NT2/D1 (cell line): ENCODE results near the gene CCNJL.

Experiments used
- DNase-seq: peaks from one replicate; pipeline ENCODE4 v3.0.0-alpha.2; 2011; ENCODE audit warnings: low read depth, low spot score
- H3K27me3 ChIP-seq: 2 replicates; pipeline ENCODE4 v1.6.0; 2011; ENCODE audit warnings: mild to moderate bottlenecking; ENCODE audit not compliant: insufficient read length, insufficient read depth
- H3K36me3 ChIP-seq: 2 replicates; pipeline ENCODE4 v1.6.1; 2011; ENCODE audit warnings: mild to moderate bottlenecking, low read length, mixed read lengths; ENCODE audit not compliant: insufficient read depth, insufficient read length
- H3K4me1 ChIP-seq: 2 replicates; pipeline ENCODE4 v1.5.1; 2011; ENCODE audit not compliant: insufficient read depth, insufficient read length
- H3K4me3 ChIP-seq: 2 replicates; pipeline ENCODE4 v1.5.1; 2011; ENCODE audit warnings: low read depth; ENCODE audit not compliant: insufficient read length
- H3K9ac ChIP-seq: 2 replicates; pipeline ENCODE4 v1.6.0; 2011; ENCODE audit warnings: low read depth; ENCODE audit not compliant: insufficient read length
- H3K9me3 ChIP-seq: 2 replicates; pipeline ENCODE4 v1.5.1; 2011; ENCODE audit warnings: mild to moderate bottlenecking, low read length; ENCODE audit not compliant: insufficient read depth
- SUZ12 ChIP-seq: IDR thresholded peaks from 2 replicates; pipeline ENCODE4 v1.6.1; 2011; ENCODE audit not compliant: insufficient read length, insufficient read depth; ENCODE audit errors: extremely low read depth
- YY1 ChIP-seq: IDR thresholded peaks from 2 replicates; pipeline ENCODE4 v1.6.1; 2011; ENCODE audit not compliant: insufficient read length, insufficient read depth
- ZNF274 ChIP-seq: IDR thresholded peaks from 2 replicates; pipeline ENCODE4 v1.6.1; 2011; ENCODE audit warnings: mild to moderate bottlenecking, low read depth, low read length

The CCNJL gene

DNA sequence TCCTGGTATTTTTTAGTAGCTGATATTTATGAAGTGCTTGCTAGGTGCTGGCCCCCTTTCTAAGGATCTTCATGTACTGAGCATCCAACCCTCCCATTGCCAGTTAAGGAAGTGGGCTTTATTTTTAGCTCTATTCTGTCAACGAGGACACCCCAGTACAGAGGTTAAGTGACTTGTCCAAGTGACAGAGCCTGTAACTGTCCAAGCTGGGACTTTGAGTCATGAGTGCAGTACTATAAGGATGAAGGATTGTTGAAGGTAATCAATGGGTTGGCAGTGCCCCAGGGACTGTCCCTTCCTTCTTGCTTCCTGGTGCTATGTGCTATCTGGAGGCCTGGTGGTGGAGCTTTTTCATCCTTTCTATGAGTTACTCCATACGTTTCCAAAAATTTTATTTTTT, 101.0 kb downstream of the CCNJL start:
- H3K4me1 ChIP-seq: no peaks in the 10 kb centered on the region
- no peak for DNase-seq
- no peaks in the 10 kb centered on the region for H3K27me3 ChIP-seq
- no peaks in the 10 kb centered on the region for H3K36me3 ChIP-seq
- no peak overlapping the region for H3K4me3 ChIP-seq
- no peak for TF ChIP-seq ZNF274
- no peak overlapping the region for H3K9ac ChIP-seq
- no peaks in the 10 kb centered on the region for H3K9me3 ChIP-seq

DNA sequence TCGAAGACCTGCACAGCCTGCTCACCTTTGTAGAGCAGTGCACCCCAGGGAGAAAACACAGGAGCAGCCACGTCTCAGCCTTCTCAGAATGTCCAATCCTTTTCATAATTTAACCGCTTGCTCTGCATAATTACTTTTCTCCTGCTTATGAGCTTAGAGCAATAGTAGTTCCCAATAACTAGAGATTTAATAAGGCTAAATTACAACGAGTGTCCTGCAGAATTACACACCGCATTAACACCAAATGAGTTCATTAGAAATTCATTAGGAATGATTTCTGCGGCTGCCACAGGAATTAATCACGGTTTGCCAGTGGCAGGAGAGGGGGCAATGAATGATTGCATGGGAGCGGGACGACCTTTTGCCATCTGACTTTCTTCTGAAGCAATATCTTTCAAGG, 101.8 kb downstream of the CCNJL start:
- TF ChIP-seq ZNF274: no peak
- TF ChIP-seq SUZ12: no peak
- no peak for TF ChIP-seq YY1
- no peaks in the 10 kb centered on the region for H3K4me1 ChIP-seq
- H3K4me3 ChIP-seq: no peak overlapping the region
- no peak for DNase-seq
- H3K36me3 ChIP-seq: no peaks in the 10 kb centered on the region
- H3K9me3 ChIP-seq: no peaks in the 10 kb centered on the region
- H3K9ac ChIP-seq: no peak overlapping the region
- no peaks in the 10 kb centered on the region for H3K27me3 ChIP-seq

DNA sequence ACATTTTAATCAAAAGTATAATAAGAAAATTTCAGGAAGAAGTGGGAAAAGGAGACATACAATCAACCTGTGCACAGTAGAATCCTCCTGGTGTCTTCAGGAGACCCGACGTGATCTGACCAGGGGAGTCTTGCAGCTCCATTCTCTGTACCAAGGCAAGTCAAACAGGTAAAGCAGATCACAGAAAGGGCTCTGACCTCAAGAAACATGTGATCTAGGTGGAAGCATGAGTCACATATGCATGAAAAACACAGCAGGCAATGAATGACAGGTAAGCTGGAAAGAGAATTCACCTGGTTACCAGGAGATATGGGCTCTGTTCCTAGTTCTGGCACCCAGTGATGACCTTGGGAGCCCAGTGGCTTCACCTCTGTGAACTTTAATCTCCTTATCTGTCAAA, 102.4 kb downstream of the CCNJL start:
- Histone ChIP-seq H3K4me1 (no peaks in the 10 kb centered on the region), H3K9me3 (no peaks in the 10 kb centered on the region), H3K36me3 (no peaks in the 10 kb centered on the region), H3K27me3 (no peaks in the 10 kb centered on the region), H3K9ac (no peak overlapping the region), H3K4me3 (no peak overlapping the region)
- DNase-seq: no peak
- TF ChIP-seq YY1 (no peak), ZNF274 (no peak), SUZ12 (no peak)

DNA sequence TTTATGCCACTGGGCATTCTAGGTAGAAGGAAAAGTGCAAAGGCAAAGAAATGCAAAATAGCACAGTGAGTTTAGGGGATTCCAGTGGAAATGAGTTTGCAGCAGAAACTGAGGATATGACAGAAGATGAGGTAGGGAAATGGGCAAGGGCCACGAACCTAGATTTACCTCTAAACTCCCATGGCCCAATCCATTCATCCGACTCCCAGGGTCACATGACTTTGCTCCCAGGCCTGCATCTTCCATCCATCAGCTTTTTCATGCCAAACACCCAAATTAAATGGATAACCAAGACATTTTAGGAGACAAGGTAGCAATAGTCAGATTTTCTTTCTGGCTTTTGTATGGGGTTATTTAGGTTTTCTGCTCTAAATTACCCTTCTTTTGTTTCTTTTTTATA, 105.3 kb downstream of the CCNJL start:
- Histone ChIP-seq H3K27me3 (no peaks in the 10 kb centered on the region), H3K4me3 (no peak overlapping the region), H3K36me3 (no peaks in the 10 kb centered on the region), H3K9me3 (no peaks in the 10 kb centered on the region), H3K9ac (no peak overlapping the region), H3K4me1 (no peaks in the 10 kb centered on the region)
- DNase-seq: no peak
- TF ChIP-seq ZNF274 (no peak), SUZ12 (no peak), YY1 (no peak)
